C4-2B (cell line): ENCODE data around the gene PLEKHM2.

Source experiments
- H3K27ac ChIP-seq: fragments of 450-650 bp; 2 replicates; pipeline ENCODE4 v1.5.1; 2017
- ZFX ChIP-seq: fragments of 450-650 bp; IDR thresholded peaks from 2 replicates; pipeline ENCODE4 v1.6.1; 2017
- TF ChIP-seq, protein P1 (sequence below): fragments of 450-650 bp; conservative IDR thresholded peaks from 2 replicates; pipeline ENCODE4 v1.5.1; 2017; ENCODE audit warnings: mild to moderate bottlenecking

Gene PLEKHM2

DNA sequence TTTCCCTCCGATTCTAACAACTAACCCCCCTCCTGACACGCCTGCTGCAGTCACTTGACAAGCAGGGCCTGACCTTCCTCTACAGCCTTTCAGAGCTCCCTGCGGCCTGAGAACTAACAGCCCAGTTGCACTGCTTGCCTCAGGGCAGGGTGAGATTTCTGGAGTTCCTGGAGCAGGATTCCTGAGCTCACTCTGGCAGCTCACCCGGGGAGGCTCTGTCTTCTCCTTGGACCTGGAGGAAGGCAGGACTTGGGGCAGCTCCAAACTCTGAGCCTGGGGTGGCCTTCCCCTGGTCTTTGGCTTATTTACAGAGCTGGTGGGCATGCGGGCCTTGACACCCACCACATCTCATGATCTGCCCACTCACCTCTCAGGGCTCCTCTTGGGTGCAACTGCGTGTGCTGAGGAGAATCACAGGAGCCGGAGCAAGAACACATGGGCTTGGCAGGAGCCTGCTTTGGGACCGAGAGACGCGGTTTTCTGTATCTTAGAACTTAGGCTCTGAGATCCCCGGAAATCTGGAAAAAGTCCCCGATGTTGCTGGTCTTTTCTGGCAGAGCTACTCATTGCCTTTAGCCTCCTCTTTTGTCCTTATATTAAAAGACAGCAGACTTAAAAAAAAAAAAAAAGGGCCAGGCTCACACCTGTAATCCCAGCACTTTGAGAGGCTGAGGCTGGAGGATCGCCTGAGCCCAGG lies 38.9 kb downstream of the PLEKHM2 start:
- TF ChIP-seq, protein P1, sequence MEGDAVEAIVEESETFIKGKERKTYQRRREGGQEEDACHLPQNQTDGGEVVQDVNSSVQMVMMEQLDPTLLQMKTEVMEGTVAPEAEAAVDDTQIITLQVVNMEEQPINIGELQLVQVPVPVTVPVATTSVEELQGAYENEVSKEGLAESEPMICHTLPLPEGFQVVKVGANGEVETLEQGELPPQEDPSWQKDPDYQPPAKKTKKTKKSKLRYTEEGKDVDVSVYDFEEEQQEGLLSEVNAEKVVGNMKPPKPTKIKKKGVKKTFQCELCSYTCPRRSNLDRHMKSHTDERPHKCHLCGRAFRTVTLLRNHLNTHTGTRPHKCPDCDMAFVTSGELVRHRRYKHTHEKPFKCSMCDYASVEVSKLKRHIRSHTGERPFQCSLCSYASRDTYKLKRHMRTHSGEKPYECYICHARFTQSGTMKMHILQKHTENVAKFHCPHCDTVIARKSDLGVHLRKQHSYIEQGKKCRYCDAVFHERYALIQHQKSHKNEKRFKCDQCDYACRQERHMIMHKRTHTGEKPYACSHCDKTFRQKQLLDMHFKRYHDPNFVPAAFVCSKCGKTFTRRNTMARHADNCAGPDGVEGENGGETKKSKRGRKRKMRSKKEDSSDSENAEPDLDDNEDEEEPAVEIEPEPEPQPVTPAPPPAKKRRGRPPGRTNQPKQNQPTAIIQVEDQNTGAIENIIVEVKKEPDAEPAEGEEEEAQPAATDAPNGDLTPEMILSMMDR, result no peak
- no peak for TF ChIP-seq ZFX

DNA sequence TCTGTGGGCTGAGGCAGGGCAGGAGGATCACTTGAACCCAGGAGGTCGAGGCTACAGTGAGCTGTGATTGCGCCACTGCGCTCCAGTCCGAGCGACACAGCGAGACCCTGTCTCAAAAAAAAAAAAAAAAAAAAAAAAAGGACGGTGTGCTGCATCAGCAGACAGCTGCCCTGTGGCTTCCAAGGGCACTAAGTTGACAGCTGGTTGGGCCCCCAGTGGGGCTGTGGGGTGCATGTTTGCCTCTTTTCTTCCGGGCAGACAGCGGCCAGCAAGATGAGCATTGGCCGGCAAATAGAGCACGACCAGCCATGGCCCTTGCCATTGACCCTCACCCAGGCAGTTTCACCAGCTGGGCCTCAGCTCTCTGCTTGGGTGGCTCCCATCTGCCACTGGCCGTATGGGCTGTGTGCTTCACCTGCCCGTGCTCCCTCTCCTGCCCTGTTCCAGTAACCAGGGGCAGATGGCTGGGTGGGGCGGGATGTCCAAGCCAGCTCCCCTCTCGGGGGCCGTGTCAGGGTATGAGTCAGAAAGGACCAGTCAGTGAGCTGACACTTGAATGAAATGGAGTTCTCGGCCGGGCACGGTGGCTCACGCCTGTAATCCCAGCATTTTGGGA lies 39.6 kb downstream of the PLEKHM2 start:
- no peak overlapping the region for H3K27ac ChIP-seq
- TF ChIP-seq, protein P1, result no peak
- no peak for TF ChIP-seq ZFX

More for the DNA sequence above, 38.9 kb downstream of the PLEKHM2 start:
- H3K27ac ChIP-seq, result no peak overlapping the region

DNA sequence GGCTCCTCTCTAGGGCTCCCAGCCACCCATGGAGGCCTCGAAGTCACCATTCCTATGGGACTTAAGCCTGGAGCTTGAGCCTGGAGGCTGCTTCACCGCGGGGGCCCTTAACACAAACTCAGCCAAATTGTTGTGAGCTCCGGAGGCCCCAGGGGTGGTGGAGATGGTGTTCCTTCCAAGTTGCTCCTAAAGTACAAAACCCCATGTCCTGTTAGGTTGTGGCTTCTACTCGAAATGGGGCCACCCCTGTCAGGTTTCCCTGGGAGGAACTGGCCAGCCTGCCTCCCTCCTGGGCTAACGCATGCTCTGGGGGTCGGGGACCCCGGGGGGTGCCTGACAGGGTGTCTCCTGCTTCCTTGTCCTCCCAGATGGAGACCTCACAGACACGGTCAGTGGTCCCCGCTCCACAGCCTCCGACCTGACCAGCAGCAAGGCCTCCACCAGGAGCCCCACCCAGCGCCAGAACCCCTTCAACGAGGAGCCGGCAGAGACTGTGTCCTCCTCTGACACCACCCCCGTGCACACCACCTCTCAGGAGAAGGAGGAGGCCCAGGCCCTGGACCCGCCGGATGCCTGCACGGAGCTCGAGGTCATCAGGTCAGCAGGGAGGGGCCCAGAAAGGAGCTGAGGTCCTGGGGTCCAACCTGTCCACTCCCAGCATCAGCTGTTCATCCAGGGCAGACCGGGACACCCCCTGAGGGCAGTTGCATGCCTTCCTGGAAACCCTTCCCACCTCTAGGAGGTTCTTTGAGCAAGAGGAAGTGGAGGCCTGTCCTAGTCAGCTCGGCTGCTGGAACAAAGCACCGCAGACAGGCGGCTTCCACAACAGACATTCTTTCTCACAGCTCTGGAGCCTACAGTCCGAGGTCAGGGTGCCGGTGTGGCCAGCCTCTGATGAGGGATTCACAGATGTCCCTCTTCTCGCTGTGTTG lies 41.1 kb downstream of the PLEKHM2 start:
- TF ChIP-seq, protein P1, result no peak
- no peak for TF ChIP-seq ZFX
- H3K27ac ChIP-seq, result no peak overlapping the region

DNA sequence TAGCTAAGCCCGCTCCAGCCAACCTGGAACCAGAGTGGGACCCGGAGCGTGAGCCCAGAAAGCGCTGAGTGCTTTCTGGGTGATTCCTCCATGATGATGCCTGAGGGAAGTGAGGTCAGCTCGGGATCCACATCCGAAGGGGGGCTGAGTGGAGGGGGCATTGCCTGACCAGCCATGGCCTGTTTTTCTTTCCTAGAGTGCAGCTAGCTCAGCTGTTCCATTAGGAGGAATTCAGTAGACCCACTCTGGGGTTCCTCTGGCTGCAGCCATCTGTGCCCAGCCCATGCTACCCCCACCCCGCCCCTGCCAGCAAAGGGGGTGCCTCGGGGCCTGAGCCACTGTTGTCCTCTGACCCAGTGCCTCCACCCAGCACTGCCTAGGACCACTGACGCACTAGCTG lies 42.4 kb downstream of the PLEKHM2 start:
- H3K27ac ChIP-seq, result no peak overlapping the region
- TF ChIP-seq ZFX, result no peak
- TF ChIP-seq, protein P1, result no peak

DNA sequence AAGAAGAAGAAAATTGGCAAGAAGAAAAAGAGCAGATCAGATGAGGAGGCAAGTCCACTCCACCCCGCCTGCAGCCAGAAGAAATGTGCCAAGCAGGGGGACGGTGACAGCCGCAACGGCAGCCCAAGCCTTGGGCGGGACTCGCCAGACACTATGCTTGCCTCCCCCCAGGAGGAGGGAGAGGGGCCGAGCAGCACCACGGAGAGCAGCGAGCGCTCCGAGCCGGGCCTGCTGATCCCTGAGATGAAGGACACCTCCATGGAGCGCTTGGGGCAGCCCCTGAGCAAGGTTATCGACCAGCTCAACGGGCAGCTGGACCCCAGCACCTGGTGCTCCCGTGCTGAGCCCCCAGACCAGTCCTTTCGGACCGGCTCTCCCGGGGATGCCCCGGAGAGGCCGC lies 42.9 kb downstream of the PLEKHM2 start:
- no peak overlapping the region for H3K27ac ChIP-seq
- TF ChIP-seq ZFX, result no peak
- TF ChIP-seq, protein P1, result no peak

DNA sequence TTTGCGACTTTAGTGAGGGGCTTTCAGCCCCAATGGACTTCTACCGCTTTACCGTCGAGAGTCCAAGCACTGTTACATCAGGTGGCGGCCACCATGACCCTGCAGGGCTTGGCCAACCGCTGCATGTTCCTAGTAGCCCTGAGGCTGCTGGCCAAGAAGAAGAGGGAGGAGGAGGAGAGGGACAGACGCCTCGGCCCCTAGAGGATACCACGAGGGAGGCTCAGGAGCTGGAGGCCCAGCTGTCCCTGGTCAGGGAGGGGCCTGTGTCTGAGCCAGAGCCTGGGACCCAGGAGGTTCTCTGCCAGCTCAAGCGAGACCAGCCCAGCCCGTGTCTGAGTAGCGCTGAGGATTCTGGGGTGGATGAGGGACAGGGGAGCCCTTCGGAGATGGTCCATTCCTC lies 43.3 kb downstream of the PLEKHM2 start:
- no peak overlapping the region for H3K27ac ChIP-seq
- TF ChIP-seq, protein P1, result no peak
- TF ChIP-seq ZFX, result no peak
